GM06990 (cell line): ENCODE results near the gene PTPN5.

Source experiments
- DNase-seq: peaks from one replicate; pipeline ENCODE4 v3.0.0-alpha.2; 2011; ENCODE audit not compliant: insufficient read length; ENCODE audit errors: extremely low read depth
- H3K27me3 ChIP-seq: replicated peaks from 2 replicates; pipeline ENCODE4 v1.6.0; 2011; ENCODE audit warnings: low read length; ENCODE audit not compliant: control insufficient read depth, insufficient read depth
- H3K36me3 ChIP-seq: 2 replicates; pipeline ENCODE4 v1.5.1; 2011; ENCODE audit warnings: low read length; ENCODE audit not compliant: control insufficient read depth, insufficient read depth
- H3K4me3 ChIP-seq: replicated peaks from 2 replicates; pipeline ENCODE4 v1.5.1; 2011; ENCODE audit warnings: low read depth, mild to moderate bottlenecking, control low read depth, low read length
- CTCF ChIP-seq: IDR thresholded peaks from 2 replicates; pipeline ENCODE4 v1.5.1; 2011; ENCODE audit warnings: low read length, control low read depth, mild to moderate bottlenecking, inconsistent platforms; ENCODE audit not compliant: insufficient read depth, poor library complexity, severe bottlenecking

PTPN5 gene

GRCh38 chr11:18714443-18714780 lies 77.2 kb downstream of the PTPN5 start:
- no peaks in the 10 kb centered on the region for H3K36me3 ChIP-seq
- no peak for TF ChIP-seq CTCF
- DNase-seq = no peak
- no peaks in the 10 kb centered on the region; the same call in 1 of the 2 replicates for H3K27me3 ChIP-seq
- H3K4me3 ChIP-seq = no peak overlapping the region

- no peaks in the 10 kb centered on the region for H3K36me3 ChIP-seq
- no peak overlapping the region for H3K4me3 ChIP-seq
- TF ChIP-seq CTCF = no peak
- no peak for DNase-seq
- no peaks in the 10 kb centered on the region; the same call in 1 of the 2 replicates for H3K27me3 ChIP-seq
These were observed 77.8 kb downstream of the PTPN5 start for GRCh38 chr11:18713646-18714442.

- Histone ChIP-seq H3K27me3 (no peaks in the 10 kb centered on the region; the same call in 1 of the 2 replicates), H3K4me3 (no peak overlapping the region), H3K36me3 (no peaks in the 10 kb centered on the region)
- no peak for TF ChIP-seq CTCF
- no peak for DNase-seq
These were observed 81.1 kb downstream of the PTPN5 start for GRCh38 chr11:18710545-18710944.

GRCh38 chr11:18709414-18709813 lies 82.2 kb downstream of the PTPN5 start:
- no peak for DNase-seq
- Histone ChIP-seq H3K36me3 (no peaks in the 10 kb centered on the region), H3K4me3 (no peak overlapping the region), H3K27me3 (no peaks in the 10 kb centered on the region; the same call in 1 of the 2 replicates)
- TF ChIP-seq CTCF = no peak

GRCh38 chr11:18707811-18708340 lies 83.7 kb downstream of the PTPN5 start:
- DNase-seq = no peak
- no peak overlapping the region for H3K4me3 ChIP-seq
- TF ChIP-seq CTCF = no peak
- H3K27me3 ChIP-seq = no peaks in the 10 kb centered on the region; the same call in 1 of the 2 replicates
- no peaks in the 10 kb centered on the region for H3K36me3 ChIP-seq
